Activated T-helper 2 cell treated with anti-CD3 and anti-CD28 coated beads, Interferon-gamma antibody, Interleukin-2, Interleukin-4, amounts not matched to agents 10 μg/mL and 5 μg/mL and 100 μg/mL, durations not matched to agents 14 hours and 24 hours and 36 hours (primary cell): ENCODE data around the gene HOXD8. TPM values are rescaled to one million over a fixed set of nuclear protein-coding genes. Genes with fewer than 3 reads are reported as not detected.
A peak's percentile ranks its signal among the peaks of the same experiment; 100 is the strongest.

Experiments
- DNase-seq: peaks from one replicate; pipeline ENCODE4 v3.0.0; 2021; ENCODE audit warnings: low spot score
- H3K27ac Mint-ChIP-seq: one replicate; pipeline ENCODE4 v1.8.0; 2021; ENCODE audit warnings: mixed read lengths
- H3K27me3 Mint-ChIP-seq: one replicate; pipeline ENCODE4 v1.8.0; 2021; ENCODE audit warnings: low read depth, mixed read lengths
- H3K36me3 Mint-ChIP-seq: one replicate; pipeline ENCODE4 v1.8.0; 2021; ENCODE audit warnings: low read depth, mixed read lengths
- H3K4me1 Mint-ChIP-seq: one replicate; pipeline ENCODE4 v1.8.0; 2021; ENCODE audit warnings: low read depth, mixed read lengths
- H3K4me3 Mint-ChIP-seq: one replicate; pipeline ENCODE4 v1.8.0; 2021; ENCODE audit warnings: low read depth, mild to moderate bottlenecking, moderate library complexity, mixed read lengths
- H3K9me3 Mint-ChIP-seq: one replicate; pipeline ENCODE4 v1.8.0; 2021; ENCODE audit warnings: mixed read lengths
- intact Hi-C: fragments of 100-400 bp; cut with micrococcal nuclease; formaldehyde crosslinking; loops from one replicate; pipeline ENCODE4 v1.15.1; 2023
- total RNA-seq: library from RNA; stranded (reverse); gene quantifications from 2 replicates; pipeline ENCODE4 v1.2.3, GENCODE V29; 2022

The HOXD8 gene
- total RNA-seq, 1 donor from 2014 or later: not detected

DNA sequence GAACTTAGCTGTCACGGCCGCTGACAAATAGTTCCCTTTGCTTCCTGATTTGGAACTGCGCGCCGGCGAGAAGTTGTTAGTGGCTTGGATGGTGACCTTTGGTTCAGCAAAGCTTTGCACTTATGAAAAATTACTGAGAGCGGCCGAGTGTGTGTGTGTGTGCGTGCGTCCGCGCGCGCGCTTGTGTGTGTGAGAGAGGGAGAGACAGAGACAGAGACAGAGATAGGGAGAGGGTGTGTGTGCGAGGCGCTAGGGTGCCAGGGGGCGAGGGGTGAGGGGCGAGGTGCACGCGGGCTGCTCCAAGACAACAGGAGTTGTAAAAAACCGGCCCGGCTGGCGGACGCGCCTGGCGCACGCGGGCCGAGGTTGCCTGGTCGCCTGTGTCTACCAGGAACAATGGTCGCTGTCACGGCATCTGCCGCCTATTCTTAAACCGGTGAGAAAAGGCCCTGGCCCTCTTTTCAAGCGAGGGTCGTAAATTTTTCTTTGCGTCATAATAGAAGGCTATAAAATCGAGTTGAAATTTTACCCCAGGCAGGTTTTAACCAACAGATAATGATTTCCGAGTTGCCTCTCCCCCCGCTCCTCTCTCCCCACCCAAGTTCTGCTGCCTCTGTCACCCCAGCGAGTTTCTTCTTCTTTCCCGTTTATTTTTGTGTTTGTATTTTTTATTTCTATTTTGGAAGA is 28.1 kb downstream of the HOXD8 start:
- intact Hi-C loops: no loop called here
- no peaks in the 10 kb centered on the region for H3K4me1 Mint-ChIP-seq
- peaks cover 86% of the 10 kb centered on the region for H3K27me3 Mint-ChIP-seq
- H3K27ac Mint-ChIP-seq: no peak overlapping the region
- no peaks in the 10 kb centered on the region for H3K36me3 Mint-ChIP-seq
- DNase-seq: no peak
- H3K4me3 Mint-ChIP-seq: no peak overlapping the region
- H3K9me3 Mint-ChIP-seq: peaks cover 3% of the 10 kb centered on the region

GRCh38 chr2:176158186-176158591 is 28.7 kb downstream of the HOXD8 start:
- H3K27me3 Mint-ChIP-seq: peaks cover 85% of the 10 kb centered on the region
- no peaks in the 10 kb centered on the region for H3K4me1 Mint-ChIP-seq
- DNase-seq: no peak
- no peak overlapping the region for H3K4me3 Mint-ChIP-seq
- intact Hi-C loops: no loop called here
- peaks cover 3% of the 10 kb centered on the region for H3K9me3 Mint-ChIP-seq
- no peaks in the 10 kb centered on the region for H3K36me3 Mint-ChIP-seq
- no peak overlapping the region for H3K27ac Mint-ChIP-seq

- Mint-ChIP-seq H3K4me1 (no peaks in the 10 kb centered on the region), H3K9me3 (peaks cover 3% of the 10 kb centered on the region), H3K27ac (no peak overlapping the region), H3K27me3 (peaks cover 86% of the 10 kb centered on the region), H3K4me3 (no peak overlapping the region), H3K36me3 (no peaks in the 10 kb centered on the region)
- DNase-seq: no peak
- intact Hi-C loops: no loop called here
These were observed 29.6 kb downstream of the HOXD8 start for GRCh38 chr2:176158855-176159662.

- peaks cover 3% of the 10 kb centered on the region for H3K9me3 Mint-ChIP-seq
- no peak overlapping the region for H3K27ac Mint-ChIP-seq
- no peak overlapping the region for H3K4me3 Mint-ChIP-seq
- peaks cover 86% of the 10 kb centered on the region for H3K27me3 Mint-ChIP-seq
- H3K4me1 Mint-ChIP-seq: no peaks in the 10 kb centered on the region
- no peak for DNase-seq
- intact Hi-C loops: loop anchor here (5.0 kb wide), 2 partner anchors 37 to 1822 kb away; partner anchors contain the start of gene HOXD9
- H3K36me3 Mint-ChIP-seq: no peaks in the 10 kb centered on the region
These were observed 30.3 kb downstream of the HOXD8 start for GRCh38 chr2:176159663-176160250.

GRCh38 chr2:176160251-176160985 is 30.9 kb downstream of the HOXD8 start:
- H3K4me3 Mint-ChIP-seq: no peak overlapping the region
- H3K36me3 Mint-ChIP-seq: no peaks in the 10 kb centered on the region
- peaks cover 86% of the 10 kb centered on the region for H3K27me3 Mint-ChIP-seq
- H3K9me3 Mint-ChIP-seq: peaks cover 3% of the 10 kb centered on the region
- no peak for DNase-seq
- H3K4me1 Mint-ChIP-seq: no peaks in the 10 kb centered on the region
- intact Hi-C loops: loop anchor here (5.0 kb wide), 2 partner anchors 38 to 1823 kb away; partner anchors contain the start of gene HOXD9
- no peak overlapping the region for H3K27ac Mint-ChIP-seq

DNA sequence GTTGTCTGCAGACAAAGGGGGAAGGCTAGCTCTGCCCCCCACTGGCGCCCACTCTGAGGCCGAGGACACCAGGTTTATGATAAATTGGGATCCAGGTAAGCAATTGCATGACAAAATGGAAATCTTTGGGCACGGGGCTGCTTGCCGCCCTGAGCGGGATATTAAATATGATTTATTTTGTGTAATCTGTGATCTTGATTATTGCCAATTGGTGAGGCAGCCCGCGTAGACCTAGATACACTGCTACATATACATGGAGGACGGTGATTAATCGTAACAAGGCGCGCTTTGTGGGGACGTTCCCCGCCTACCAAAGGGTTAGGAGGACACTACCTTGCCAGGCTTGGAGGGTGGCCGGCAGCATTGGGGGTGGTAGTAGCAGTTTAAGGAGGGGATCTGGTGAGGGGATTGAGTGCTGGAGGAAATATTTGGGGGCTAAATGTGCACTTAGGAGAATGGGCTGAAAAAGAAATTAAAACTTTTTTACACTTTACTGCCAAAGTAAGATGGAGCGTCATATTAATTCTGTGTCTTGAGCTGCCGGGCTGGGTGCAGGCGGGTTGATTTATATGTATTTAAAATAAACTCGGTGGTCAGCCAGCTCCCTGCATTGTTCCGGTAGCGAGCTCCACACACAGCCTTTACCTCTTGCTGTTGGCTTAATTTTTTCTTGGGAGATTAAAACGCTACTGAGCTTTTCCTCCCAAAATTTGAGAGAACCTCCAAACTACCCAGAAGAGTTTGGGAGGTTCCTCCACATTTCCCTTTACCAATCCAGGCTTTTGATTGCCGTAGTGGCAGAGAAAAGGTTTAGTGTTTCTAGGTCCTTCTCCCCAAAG is 31.7 kb downstream of the HOXD8 start:
- intact Hi-C loops: loop anchor here (5.0 kb wide), 2 partner anchors 39 to 1824 kb away; partner anchors contain the start of gene HOXD9
- Mint-ChIP-seq H3K27me3 (peaks cover 86% of the 10 kb centered on the region), H3K4me3 (no peak overlapping the region), H3K27ac (no peak overlapping the region), H3K4me1 (no peaks in the 10 kb centered on the region), H3K9me3 (peaks cover 3% of the 10 kb centered on the region), H3K36me3 (no peaks in the 10 kb centered on the region)
- DNase-seq: no peak

GRCh38 chr2:176161825-176162626 is 32.5 kb downstream of the HOXD8 start:
- H3K4me3 Mint-ChIP-seq: no peak overlapping the region
- peaks cover 3% of the 10 kb centered on the region for H3K9me3 Mint-ChIP-seq
- H3K27ac Mint-ChIP-seq: no peak overlapping the region
- intact Hi-C loops: loop anchor here (2.0 to 5.0 kb wide), 3 partner anchors 40 to 1825 kb away; partner anchors contain the start of gene HOXD9
- no peaks in the 10 kb centered on the region for H3K4me1 Mint-ChIP-seq
- H3K36me3 Mint-ChIP-seq: no peaks in the 10 kb centered on the region
- no peak for DNase-seq
- H3K27me3 Mint-ChIP-seq: peaks cover 88% of the 10 kb centered on the region

DNA sequence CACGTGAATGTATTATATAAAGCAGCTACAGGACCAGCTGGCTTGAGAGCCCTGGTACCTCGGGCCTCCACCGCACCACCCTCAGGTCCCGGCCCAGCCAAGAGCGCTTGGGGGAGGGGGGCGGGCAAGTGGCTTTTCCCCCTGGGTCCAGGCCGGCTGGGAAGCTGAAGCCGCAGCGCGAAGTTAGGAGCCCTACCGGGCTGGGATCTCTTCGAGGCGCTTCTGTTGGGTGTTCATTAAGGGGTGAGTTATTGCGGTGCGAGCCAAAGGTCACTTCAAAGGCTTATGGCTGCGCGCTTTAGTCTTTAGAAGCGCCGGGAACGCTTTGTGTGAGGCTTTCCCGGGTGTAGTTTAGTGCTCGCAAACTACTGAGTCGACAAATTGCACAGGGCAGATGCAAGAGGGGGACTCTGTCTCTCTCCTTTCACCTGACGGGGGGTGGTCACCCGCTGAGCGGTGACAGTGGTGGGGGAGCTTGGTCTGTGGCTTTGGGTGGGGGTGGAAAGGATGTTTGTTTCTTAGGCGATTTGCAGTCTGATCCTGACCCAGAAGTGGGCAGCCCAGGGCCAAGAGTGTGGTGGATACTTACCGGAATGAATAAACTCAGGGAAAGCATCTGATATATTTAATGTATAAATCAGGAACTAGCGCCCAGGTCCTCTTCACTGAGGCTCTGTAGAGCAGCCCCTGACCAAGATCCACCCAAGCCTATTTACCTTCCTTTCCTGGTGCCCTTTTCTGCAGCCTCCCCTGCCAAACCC is 33.6 kb downstream of the HOXD8 start:
- H3K9me3 Mint-ChIP-seq: peaks cover 3% of the 10 kb centered on the region
- H3K4me1 Mint-ChIP-seq: no peaks in the 10 kb centered on the region
- H3K36me3 Mint-ChIP-seq: no peaks in the 10 kb centered on the region
- peak overlapping the region; percentile 4 for H3K27ac Mint-ChIP-seq
- intact Hi-C loops: loop anchor here (2.0 to 5.0 kb wide), 3 partner anchors 41 to 1826 kb away; partner anchors contain the start of gene HOXD9
- DNase-seq: no peak
- peaks cover 90% of the 10 kb centered on the region for H3K27me3 Mint-ChIP-seq
- no peak overlapping the region for H3K4me3 Mint-ChIP-seq

DNA sequence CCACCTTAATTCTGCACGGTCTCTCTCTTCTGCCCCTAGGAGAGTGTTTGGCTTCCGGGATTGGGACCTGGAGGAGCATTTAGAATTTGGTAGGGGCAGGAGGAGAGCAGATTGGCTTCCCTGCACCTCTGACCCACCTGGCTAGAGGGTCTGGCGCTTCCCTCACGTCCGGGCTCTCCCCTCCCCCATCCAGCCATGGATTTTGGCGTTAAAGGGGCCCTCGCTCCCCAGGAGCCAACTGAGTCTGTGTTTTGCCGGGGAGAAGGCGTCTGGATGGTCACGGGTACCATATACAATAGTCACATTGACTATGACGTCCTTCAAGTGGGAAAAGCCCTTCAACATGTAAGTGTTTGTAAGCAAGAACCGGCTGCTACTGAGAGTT is 34.2 kb downstream of the HOXD8 start:
- H3K4me1 Mint-ChIP-seq: no peaks in the 10 kb centered on the region
- DNase-seq: no peak
- intact Hi-C loops: loop anchor here (2.0 to 5.0 kb wide), 3 partner anchors 41 to 1826 kb away; partner anchors contain the start of gene HOXD9
- no peaks in the 10 kb centered on the region for H3K36me3 Mint-ChIP-seq
- H3K4me3 Mint-ChIP-seq: no peak overlapping the region
- peaks cover 3% of the 10 kb centered on the region for H3K9me3 Mint-ChIP-seq
- H3K27ac Mint-ChIP-seq: no peak overlapping the region
- H3K27me3 Mint-ChIP-seq: peaks cover 84% of the 10 kb centered on the region

DNA sequence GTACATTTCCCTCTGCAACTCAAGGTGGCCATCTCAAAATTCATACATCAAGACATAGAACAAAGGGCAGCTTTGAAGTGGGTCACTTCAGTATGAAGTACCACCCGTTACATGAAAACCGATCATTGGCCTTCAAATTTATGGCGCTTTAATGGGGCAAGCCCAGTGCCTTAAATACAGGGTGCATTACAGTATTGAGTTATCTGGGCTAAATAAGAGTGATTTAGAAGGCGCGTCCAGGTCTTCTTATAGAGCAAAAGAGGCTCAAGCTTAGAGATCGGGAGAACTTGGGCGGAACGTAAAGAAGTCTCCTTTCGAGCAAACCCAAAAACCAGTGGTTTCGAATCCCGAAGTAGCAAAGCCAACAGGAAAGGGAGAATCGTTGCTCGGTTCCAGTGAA is 34.7 kb downstream of the HOXD8 start:
- H3K27ac Mint-ChIP-seq: no peak overlapping the region
- no peaks in the 10 kb centered on the region for H3K36me3 Mint-ChIP-seq
- intact Hi-C loops: loop anchor here (5.0 kb wide), 2 partner anchors 42 to 1827 kb away; partner anchors contain the start of gene HOXD9
- H3K4me1 Mint-ChIP-seq: no peaks in the 10 kb centered on the region
- peaks cover 3% of the 10 kb centered on the region for H3K9me3 Mint-ChIP-seq
- H3K4me3 Mint-ChIP-seq: no peak overlapping the region
- no peak for DNase-seq
- H3K27me3 Mint-ChIP-seq: peaks cover 81% of the 10 kb centered on the region
